HepG2 (cell line): ENCODE data around the gene WDR35. TPM values are rescaled to one million over a fixed set of nuclear protein-coding genes. Genes with fewer than 3 reads are reported as not detected.

Experiments used
- ATRX ChIP-seq: sonication (generic); formaldehyde crosslinking; IDR thresholded peaks from 2 replicates; pipeline ENCODE4 v1.4.0; 2020; ENCODE audit warnings: missing genetic modification reagents, borderline replicate concordance
- BORCS8-MEF2B ChIP-seq: sonication (generic); formaldehyde crosslinking; IDR thresholded peaks from 2 replicates; pipeline ENCODE4 v1.8.0; 2022; ENCODE audit warnings: mild to moderate bottlenecking, missing genetic modification reagents
- BRCA1 ChIP-seq: sonication (generic); formaldehyde crosslinking; IDR thresholded peaks from 2 replicates; pipeline ENCODE4 v1.4.0; 2020; ENCODE audit warnings: missing genetic modification reagents
- GATAD2A ChIP-seq: IDR thresholded peaks from 2 replicates; pipeline ENCODE4 v1.6.1; 2016
- KDM1A ChIP-seq: IDR thresholded peaks from 2 replicates; pipeline ENCODE4 v1.6.1; 2016; ENCODE audit warnings: missing compliant biosample characterization
- KMT2B ChIP-seq: IDR thresholded peaks from 2 replicates; pipeline ENCODE4 v1.6.1; 2016; ENCODE audit warnings: missing genetic modification reagents, missing compliant biosample characterization
- LBX2 ChIP-seq: sonication (generic); formaldehyde crosslinking; IDR thresholded peaks from 2 replicates; pipeline ENCODE4 v1.5.0; 2020; ENCODE audit warnings: missing genetic modification reagents, mild to moderate bottlenecking, borderline replicate concordance
- MED13 ChIP-seq: sonication (generic); formaldehyde crosslinking; IDR thresholded peaks from 2 replicates; pipeline ENCODE4 v1.5.0; 2020; ENCODE audit warnings: missing genetic modification reagents
- PRDM10 ChIP-seq: sonication (generic); formaldehyde crosslinking; IDR thresholded peaks from 2 replicates; pipeline ENCODE4 v1.4.0; 2020; ENCODE audit warnings: low read depth, missing genetic modification reagents
- SAP130 ChIP-seq: IDR thresholded peaks from 2 replicates; pipeline ENCODE4 v1.6.1; 2016; ENCODE audit warnings: low read depth
- SCMH1 ChIP-seq: sonication (generic); formaldehyde crosslinking; IDR thresholded peaks from 2 replicates; pipeline ENCODE4 v1.9.0; 2021; ENCODE audit warnings: missing genetic modification reagents, mild to moderate bottlenecking, borderline replicate concordance
- SOX13 ChIP-seq, 3 experiments: fragments of 450-650 bp in 1 of 3; sonication (generic) in 1 of 3; formaldehyde crosslinking in 1 of 3; IDR thresholded peaks in 2 of 3; conservative IDR thresholded peaks in 1 of 3; 2 replicates each; pipeline versions ENCODE4 v1.5.0 to v1.6.1; 2016 to 2020; ENCODE audit warnings: antibody characterized with exemption in 1 of 3, mild to moderate bottlenecking in 1 of 3, missing compliant biosample characterization in 1 of 3, missing genetic modification reagents in 1 of 3, moderate library complexity in 1 of 3
- TCF12 ChIP-seq, 2 experiments: fragments of 450-650 bp in 1 of 2; sonication (generic) in 1 of 2; formaldehyde crosslinking in 1 of 2; IDR thresholded peaks; 2 replicates each; pipeline versions ENCODE4 v1.6.1 to v1.8.0; 2017 to 2022; ENCODE audit warnings: antibody characterized with exemption in 1 of 2, mild to moderate bottlenecking in 1 of 2, missing genetic modification reagents in 1 of 2, moderate library complexity in 1 of 2
- TOE1 ChIP-seq: sonication (generic); formaldehyde crosslinking; IDR thresholded peaks from 2 replicates; pipeline ENCODE4 v1.4.0; 2020; ENCODE audit warnings: mild to moderate bottlenecking, missing genetic modification reagents
- YEATS2 ChIP-seq: sonication (generic); formaldehyde crosslinking; IDR thresholded peaks from 2 replicates; pipeline ENCODE4 v1.4.0; 2020; ENCODE audit warnings: missing genetic modification reagents, borderline replicate concordance
- ZNF567 ChIP-seq: sonication (generic); formaldehyde crosslinking; IDR thresholded peaks from 2 replicates; pipeline ENCODE4 v1.8.1; 2023; ENCODE audit warnings: mild to moderate bottlenecking, missing genetic modification reagents, borderline replicate concordance
- polyA plus RNA-seq, 8 experiments: library from polyadenylated mRNA; depleted of rRNA in 3 of 8; stranded (reverse) in 7 of 8; unstranded in 1 of 8; fragments of >200 nt; fragmentation: Illumina TruSeq in 4 of 8; extraction: Trizol in 4 of 8; gene quantifications; 2 replicates each; pipeline versions ENCODE4 v1.2.1 to v1.2.3, GENCODE V29; 2011 to 2016; ENCODE audit warnings: low read depth in 4 of 8, missing spikeins in 1 of 8, mixed read lengths in 1 of 8; ENCODE audit not compliant: insufficient read depth in 1 of 8
- total RNA-seq, 5 experiments: library from RNA; depleted of rRNA; stranded (reverse); fragments of >200 nt; fragmentation: Illumina TruSeq; extraction: Trizol; gene quantifications; 2 replicates each; pipeline ENCODE4 v1.2.3, GENCODE V29; 2016; ENCODE audit warnings: low read depth in 1 of 5
- TF ChIP-seq, protein P1 (sequence below): sonication (generic); formaldehyde crosslinking; IDR thresholded peaks from 2 replicates; pipeline ENCODE4 v1.5.1; 2020; ENCODE audit warnings: mild to moderate bottlenecking, missing genetic modification reagents, moderate library complexity
- TF ChIP-seq, protein P2 (sequence below): IDR thresholded peaks from 2 replicates; pipeline ENCODE4 v1.6.1; 2016; ENCODE audit warnings: missing genetic modification reagents, missing compliant biosample characterization
- TF ChIP-seq, protein P3 (sequence below): sonication (generic); formaldehyde crosslinking; IDR thresholded peaks from 2 replicates; pipeline ENCODE4 v1.5.0; 2020; ENCODE audit warnings: mild to moderate bottlenecking, missing genetic modification reagents, borderline replicate concordance

WDR35 gene
- total and polyA plus RNA-seq, 2 of the 13 experiments (the other 11 are each of a cell fraction or from before 2014, with no cell fraction given): 11.1 to 19.6 TPM

- 0 out of 2 replicates have a peak, but pooled peaks have one; percentile 21 for TF ChIP-seq BORCS8-MEF2B (CRISPR knock-in tag)
- TF ChIP-seq, protein P1, sequence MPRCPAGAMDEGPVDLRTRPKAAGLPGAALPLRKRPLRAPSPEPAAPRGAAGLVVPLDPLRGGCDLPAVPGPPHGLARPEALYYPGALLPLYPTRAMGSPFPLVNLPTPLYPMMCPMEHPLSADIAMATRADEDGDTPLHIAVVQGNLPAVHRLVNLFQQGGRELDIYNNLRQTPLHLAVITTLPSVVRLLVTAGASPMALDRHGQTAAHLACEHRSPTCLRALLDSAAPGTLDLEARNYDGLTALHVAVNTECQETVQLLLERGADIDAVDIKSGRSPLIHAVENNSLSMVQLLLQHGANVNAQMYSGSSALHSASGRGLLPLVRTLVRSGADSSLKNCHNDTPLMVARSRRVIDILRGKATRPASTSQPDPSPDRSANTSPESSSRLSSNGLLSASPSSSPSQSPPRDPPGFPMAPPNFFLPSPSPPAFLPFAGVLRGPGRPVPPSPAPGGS: peak; percentile 63; the same call in 1 of the 2 replicates
- TF ChIP-seq SAP130: peak; percentile 33; the same call in 1 of the 2 replicates
- TF ChIP-seq, protein P2, sequence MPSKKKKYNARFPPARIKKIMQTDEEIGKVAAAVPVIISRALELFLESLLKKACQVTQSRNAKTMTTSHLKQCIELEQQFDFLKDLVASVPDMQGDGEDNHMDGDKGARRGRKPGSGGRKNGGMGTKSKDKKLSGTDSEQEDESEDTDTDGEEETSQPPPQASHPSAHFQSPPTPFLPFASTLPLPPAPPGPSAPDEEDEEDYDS (CRISPR knock-in tag): peak; percentile 35; the same call in 1 of the 2 replicates
- 0 out of 2 replicates have a peak, but pooled peaks have one; percentile 94 for TF ChIP-seq BRCA1 (CRISPR knock-in tag)
- peak; percentile 72; the same call in 1 of the 2 replicates for TF ChIP-seq YEATS2 (CRISPR knock-in tag)
- no peak for TF ChIP-seq TCF12 (IDR thresholded peaks at IDR 0.05)
- TF ChIP-seq TCF12 (CRISPR knock-in tag; IDR thresholded peaks at IDR 0.05): no peak
- TF ChIP-seq ZNF567 (CRISPR knock-in tag): peak; percentile 98
- TF ChIP-seq TOE1 (CRISPR knock-in tag): 0 out of 2 replicates have a peak, but pooled peaks have one; percentile 52
- TF ChIP-seq LBX2 (CRISPR knock-in tag): 0 out of 2 replicates have a peak, but pooled peaks have one; percentile 14
- TF ChIP-seq ATRX (CRISPR knock-in tag): no peak
- TF ChIP-seq MED13 (CRISPR knock-in tag): 0 out of 2 replicates have a peak, but pooled peaks have one; percentile 14
- peak; percentile 47; the same call in 1 of the 2 replicates for TF ChIP-seq KMT2B (CRISPR knock-in tag)
- TF ChIP-seq GATAD2A (CRISPR knock-in tag): 0 out of 2 replicates have a peak, but pooled peaks have one; percentile 7
- TF ChIP-seq PRDM10 (CRISPR knock-in tag): peak; percentile 74
- no peak for TF ChIP-seq SCMH1
- TF ChIP-seq SOX13 (IDR thresholded peaks at IDR 0.05): no peak
- TF ChIP-seq SOX13 (CRISPR knock-in tag; conservative IDR thresholded peaks at IDR 0.05 in 1 of 2, IDR thresholded peaks at IDR 0.05 in 1 of 2): peak in 1 of 2 experiments; percentile 5; a peak in 1 of 4 replicates
- 0 out of 2 replicates have a peak, but pooled peaks have one; percentile 14 for TF ChIP-seq KDM1A (CRISPR knock-in tag)
- TF ChIP-seq, protein P3, sequence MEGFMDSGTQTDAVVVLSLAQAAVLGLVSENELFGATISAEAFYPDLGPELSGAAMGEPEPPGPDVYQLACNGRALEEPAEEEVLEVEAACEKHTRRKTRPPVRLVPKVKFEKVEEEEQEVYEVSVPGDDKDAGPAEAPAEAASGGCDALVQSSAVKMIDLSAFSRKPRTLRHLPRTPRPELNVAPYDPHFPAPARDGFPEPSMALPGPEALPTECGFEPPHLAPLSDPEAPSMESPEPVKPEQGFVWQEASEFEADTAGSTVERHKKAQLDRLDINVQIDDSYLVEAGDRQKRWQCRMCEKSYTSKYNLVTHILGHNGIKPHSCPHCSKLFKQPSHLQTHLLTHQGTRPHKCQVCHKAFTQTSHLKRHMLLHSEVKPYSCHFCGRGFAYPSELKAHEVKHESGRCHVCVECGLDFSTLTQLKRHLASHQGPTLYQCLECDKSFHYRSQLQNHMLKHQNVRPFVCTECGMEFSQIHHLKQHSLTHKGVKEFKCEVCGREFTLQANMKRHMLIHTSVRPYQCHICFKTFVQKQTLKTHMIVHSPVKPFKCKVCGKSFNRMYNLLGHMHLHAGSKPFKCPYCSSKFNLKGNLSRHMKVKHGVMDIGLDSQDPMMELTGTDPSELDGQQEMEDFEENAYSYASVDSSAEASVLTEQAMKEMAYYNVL (CRISPR knock-in tag): no peak; the same call in 1 of the 2 replicates
These were observed 126.4 kb downstream of the WDR35 start (continued) for GRCh38 chr2:19863303-19864041.
